ENCODE data around the gene ZNF343. TPM values are rescaled to one million over a fixed set of nuclear protein-coding genes. Genes with fewer than 3 reads are reported as not detected.

ZNF343 gene
- total and polyA plus RNA-seq, 2 experiments from 2014 or later = 6.2 to 7.0 TPM

GRCh38 chr20:2538356-2538755, 29.6 kb upstream of the ZNF343 start:
- H3K27me3 ChIP-seq = peaks cover 4% of the 10 kb centered on the region
- H3K9me2 ChIP-seq (replicated peaks; ENCODE audit: insufficient read depth) = no peaks in the 10 kb centered on the region

GRCh38 chr20:2537101-2537500, 28.4 kb upstream of the ZNF343 start:
- Histone ChIP-seq H3K4me1 (ENCODE audit: insufficient read depth) (no peaks in the 10 kb centered on the region), H3K79me2 (no peaks in the 10 kb centered on the region), H3K4me2 (no peak overlapping the region), H4K20me1 (ENCODE audit: insufficient read depth, poor library complexity, severe bottlenecking) (no peaks in the 10 kb centered on the region), H3K9me3 (ENCODE audit: low read depth) (no peaks in the 10 kb centered on the region), H3K36me3 (replicated peaks; ENCODE audit: insufficient read depth, low read depth) (no peaks in the 10 kb centered on the region), H3K27me3 (no peaks in the 10 kb centered on the region), H3K9me2 (replicated peaks; ENCODE audit: insufficient read depth) (no peaks in the 10 kb centered on the region), H3K4me3 (no peak overlapping the region), H3K27ac (no peak overlapping the region), H2AFZ (no peak overlapping the region)
- TF ChIP-seq EZH2phosphoT487 (IDR thresholded peaks at IDR 0.05; ENCODE audit: low read depth, severe bottlenecking, unreplicated experiment) (no peak), CTCF (IDR thresholded peaks at IDR 0.05; ENCODE audit: poor library complexity) (no peak), EZH2 (IDR thresholded peaks at IDR 0.05; ENCODE audit: borderline replicate concordance) (no peak)
- no peak for DNase-seq (ENCODE audit: low spot score)
- WGBS (ENCODE audit: low lambda C conversion rate, missing lambda C conversion rate) = 94% methylated on average over 3 of the region's 5 CpGs

More at GRCh38 chr20:2538356-2538755, 29.6 kb upstream of the ZNF343 start:
- no peak overlapping the region for H3K4me3 ChIP-seq
- 83% methylated on average over 12 of the region's 12 CpGs for WGBS (ENCODE audit: low lambda C conversion rate, missing lambda C conversion rate)
- H4K20me1 ChIP-seq (ENCODE audit: insufficient read depth, poor library complexity, severe bottlenecking) = no peaks in the 10 kb centered on the region
- no peaks in the 10 kb centered on the region for H3K9me3 ChIP-seq (ENCODE audit: low read depth)
- no peak for DNase-seq (ENCODE audit: low spot score)
- H3K79me2 ChIP-seq = no peaks in the 10 kb centered on the region
- H3K27ac ChIP-seq = no peak overlapping the region
- no peak overlapping the region for H2AFZ ChIP-seq
- no peaks in the 10 kb centered on the region for H3K4me1 ChIP-seq (ENCODE audit: insufficient read depth)
- TF ChIP-seq EZH2 (IDR thresholded peaks at IDR 0.05; ENCODE audit: borderline replicate concordance) = no peak
- TF ChIP-seq EZH2phosphoT487 (IDR thresholded peaks at IDR 0.05; ENCODE audit: low read depth, severe bottlenecking, unreplicated experiment) = no peak
- TF ChIP-seq CTCF (IDR thresholded peaks at IDR 0.05; ENCODE audit: poor library complexity) = no peak
- no peak overlapping the region for H3K4me2 ChIP-seq
- no peaks in the 10 kb centered on the region for H3K36me3 ChIP-seq (replicated peaks; ENCODE audit: insufficient read depth, low read depth)

- H3K9me2 ChIP-seq (replicated peaks; ENCODE audit: insufficient read depth) = no peaks in the 10 kb centered on the region
- no peaks in the 10 kb centered on the region for H3K27me3 ChIP-seq
- no peak within 1 kb of the TSS for H3K27ac ChIP-seq
- WGBS (ENCODE audit: low lambda C conversion rate, missing lambda C conversion rate) = 74% methylated on average over 13 of the region's 13 CpGs
- H3K4me2 ChIP-seq = no peak within 1 kb of the TSS
- H3K79me2 ChIP-seq = no peaks in the 10 kb centered on the region
- H3K36me3 ChIP-seq (replicated peaks; ENCODE audit: insufficient read depth, low read depth) = no peaks in the 10 kb centered on the region
- no peaks in the 10 kb centered on the region for H3K9me3 ChIP-seq (ENCODE audit: low read depth)
- TF ChIP-seq EZH2phosphoT487 (IDR thresholded peaks at IDR 0.05; ENCODE audit: low read depth, severe bottlenecking, unreplicated experiment) = no peak
- no peak for TF ChIP-seq CTCF (IDR thresholded peaks at IDR 0.05; ENCODE audit: poor library complexity)
- no peak for TF ChIP-seq EZH2 (IDR thresholded peaks at IDR 0.05; ENCODE audit: borderline replicate concordance)
- H3K4me3 ChIP-seq = no peak within 1 kb of the TSS
- no peak within 1 kb of the TSS for H2AFZ ChIP-seq
- no peaks in the 10 kb centered on the region for H4K20me1 ChIP-seq (ENCODE audit: insufficient read depth, poor library complexity, severe bottlenecking)
- no peaks in the 10 kb centered on the region for H3K4me1 ChIP-seq (ENCODE audit: insufficient read depth)
- no peak for DNase-seq (ENCODE audit: low spot score)
These were observed 27.9 kb upstream of the ZNF343 start, which contains the start of gene TMC2 for GRCh38 chr20:2536560-2536986. TMC2 (plus strand) TSS chr20:2536573; CDS start chr20:2536622, 49 bp downstream.

Measured in hepatocyte (in vitro differentiated cells).